GM12891 (cell line): Measurements from ENCODE around the gene JKAMP.

Experiments used
- POLR2A ChIP-seq: IDR thresholded peaks from 2 replicates; pipeline ENCODE4 v1.6.1; 2011; ENCODE audit warnings: low read depth, low read length, control low read depth
- POLR2AphosphoS5 ChIP-seq: IDR thresholded peaks from 2 replicates; pipeline ENCODE4 v1.6.1; 2011; ENCODE audit warnings: low read depth, low read length, control low read depth
- TAF1 ChIP-seq: IDR thresholded peaks from 2 replicates; pipeline ENCODE4 v1.6.1; 2011; ENCODE audit warnings: low read depth, low read length, control low read depth

- TF ChIP-seq POLR2AphosphoS5 (no peak), POLR2A (no peak), TAF1 (no peak)
Observed at GRCh38 chr14:59510966-59511365, 26.6 kb downstream of the JKAMP start.
